AG20443 (cell line): Measurements from ENCODE around the gene PNMA8B.
"Not testable (repeated sequence)": the region's sequence is repeated elsewhere in the genome, so short reads cannot be mapped to it uniquely, and the experiment has no call there.

Experiments used
- DNase-seq: peaks from one replicate; pipeline ENCODE4 v3.0.0; 2012; ENCODE audit warnings: low spot score, mixed read lengths

Gene PNMA8B

GRCh38 chr19:46514589-46515289 lies 19.1 kb upstream of the PNMA8B start:
- no peak for DNase-seq

GRCh38 chr19:46513461-46514236 lies 18.0 kb upstream of the PNMA8B start:
- DNase-seq: peak; percentile 92

DNA sequence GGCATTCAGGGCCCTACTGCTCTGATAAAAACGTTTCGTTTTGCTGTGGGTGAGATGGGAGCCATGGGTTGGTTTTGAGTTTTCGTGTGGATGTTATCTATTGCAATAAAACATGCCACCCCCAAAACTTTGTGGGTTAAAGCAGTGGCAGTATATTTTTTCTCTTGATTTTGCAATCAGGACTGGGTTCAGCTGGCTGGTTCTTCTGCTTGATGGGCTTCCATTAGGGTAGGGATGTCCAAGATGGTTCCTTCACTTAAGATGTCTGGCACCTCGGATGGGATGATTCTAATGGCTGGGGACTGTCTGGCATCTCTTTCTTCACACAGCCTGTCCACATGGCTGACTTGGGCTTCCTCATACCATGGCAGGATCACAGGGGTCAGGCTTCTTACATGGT lies 15.6 kb upstream of the PNMA8B start:
- no peak for DNase-seq

DNA sequence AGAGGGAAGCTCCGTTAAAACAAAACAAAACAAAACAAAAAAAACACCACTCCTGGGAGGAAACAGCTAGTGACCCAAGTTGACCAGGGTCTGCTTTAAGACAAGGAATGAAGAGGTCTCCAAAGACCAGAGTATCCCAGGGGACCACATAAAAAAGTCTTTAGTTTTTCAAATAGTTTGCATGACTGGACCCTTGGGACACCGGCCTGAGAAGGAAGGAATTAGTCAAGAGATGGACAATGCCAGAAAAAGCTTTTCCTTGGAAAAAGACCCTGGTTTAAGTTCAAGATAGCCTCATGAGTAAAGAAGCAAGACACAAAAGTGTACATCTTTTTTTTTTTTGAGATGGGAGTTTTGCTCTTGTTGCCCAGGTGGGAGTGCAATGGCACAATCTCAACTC lies 12.5 kb upstream of the PNMA8B start:
- DNase-seq: no peak

DNA sequence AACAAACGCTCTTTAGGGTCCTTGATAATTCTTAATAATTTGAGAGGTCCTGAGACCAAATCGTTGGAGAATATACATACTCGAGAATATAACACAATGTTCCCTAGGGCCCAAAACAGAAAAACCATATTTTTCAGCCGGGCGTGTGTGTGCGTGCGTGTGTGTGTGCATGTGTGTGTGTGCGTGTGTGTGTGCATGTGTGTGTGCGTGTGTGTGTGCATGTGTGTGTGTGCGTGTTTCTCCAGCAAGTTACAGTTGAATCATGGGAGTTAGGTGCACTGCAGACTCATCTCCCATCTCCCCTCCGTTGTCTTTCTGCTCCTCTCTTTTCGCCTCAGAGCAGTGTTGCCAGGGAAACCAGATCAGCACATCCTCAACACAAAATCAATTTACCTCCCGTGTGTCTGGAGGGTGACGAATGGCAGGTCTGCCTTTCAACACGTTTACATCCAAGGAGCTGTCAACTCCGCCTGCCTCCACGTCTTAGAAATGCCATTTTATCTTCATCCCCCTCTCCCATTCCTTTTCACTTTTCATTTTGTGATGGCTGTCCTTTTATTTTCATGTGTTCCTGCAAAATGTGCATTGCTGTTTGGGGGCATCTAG lies 8.3 kb upstream of the PNMA8B start:
- no peak for DNase-seq

DNA sequence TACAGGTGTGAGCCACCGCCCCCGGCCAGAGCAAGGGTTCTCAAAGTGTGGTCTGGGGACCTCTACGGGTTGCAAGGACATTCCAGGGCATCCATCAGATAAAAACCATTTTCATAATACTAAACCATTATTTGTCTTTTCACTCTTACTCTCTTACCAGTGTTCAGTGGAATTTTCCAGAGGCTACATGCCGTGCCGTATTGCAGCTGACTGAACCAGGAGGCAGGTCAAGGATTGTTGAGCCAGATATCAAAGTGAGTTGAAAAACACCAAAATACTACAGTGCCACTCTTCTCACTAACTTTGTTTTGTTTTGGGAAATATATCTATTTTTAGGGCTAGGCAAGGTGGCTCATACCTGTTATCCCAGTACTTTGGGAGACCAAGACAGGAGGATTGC lies 7.2 kb upstream of the PNMA8B start:
- no peak for DNase-seq

- DNase-seq: no peak
Measured at GRCh38 chr19:46499692-46500091, 4.0 kb upstream of the PNMA8B start.

DNA sequence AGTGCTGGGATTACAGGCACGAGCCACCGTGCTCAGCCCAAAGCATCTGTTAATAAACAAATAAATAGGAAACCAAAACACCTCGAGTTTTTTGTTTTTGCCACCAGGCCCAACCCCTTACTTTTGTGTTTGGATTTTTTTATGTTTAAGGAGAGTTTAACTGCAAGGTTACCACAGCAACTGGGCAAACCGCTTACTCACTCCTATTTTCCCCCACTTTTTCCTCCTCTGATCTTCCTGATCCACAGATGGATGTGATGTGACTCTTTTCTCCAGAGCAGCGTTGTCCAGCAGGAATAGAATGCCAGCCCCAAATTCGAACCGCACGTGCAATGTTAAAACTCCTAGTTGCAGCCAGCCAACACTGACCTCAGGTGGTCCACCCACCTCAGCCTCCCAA lies 2.1 kb upstream of the PNMA8B start:
- DNase-seq: no peak

DNA sequence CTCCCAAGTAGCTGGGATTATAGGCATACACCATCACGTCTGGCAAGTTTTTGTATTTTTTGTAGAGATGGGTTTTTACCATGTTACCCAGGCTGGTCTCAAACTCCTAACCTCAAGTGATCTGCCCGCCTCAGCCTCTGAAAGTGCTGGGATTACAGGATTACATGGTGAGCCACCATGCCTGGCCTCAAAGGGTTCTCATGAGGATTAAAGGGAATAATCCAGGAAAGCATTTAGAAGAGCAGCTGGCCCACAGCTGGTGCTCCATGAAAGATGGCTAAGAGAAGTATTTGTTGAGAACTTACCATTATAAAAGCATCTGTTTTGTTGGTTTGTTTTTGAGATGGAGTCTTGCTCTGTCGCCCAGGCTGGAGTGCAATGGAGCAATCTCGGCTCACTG lies 1.2 kb upstream of the PNMA8B start:
- not testable (repeated sequence) for DNase-seq

DNA sequence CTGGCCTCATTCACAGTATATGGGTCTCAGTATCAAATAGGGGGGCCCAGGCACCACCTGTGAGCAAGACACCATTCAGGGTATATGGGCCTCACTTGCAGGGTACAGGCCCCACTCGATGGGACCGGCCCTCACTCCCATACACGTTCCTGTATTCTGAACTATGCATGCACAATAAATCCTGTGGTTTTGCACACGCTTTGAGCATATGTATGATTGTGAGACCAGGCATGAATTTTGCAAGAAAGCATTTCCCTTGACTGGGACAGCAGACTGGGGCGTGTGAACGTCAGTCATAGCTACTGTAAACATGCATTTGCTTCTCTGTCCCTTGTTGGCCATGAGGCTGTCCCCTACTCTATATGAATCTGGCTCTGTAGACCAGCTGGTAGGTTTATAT lies 637 bp upstream of the PNMA8B start:
- DNase-seq: no peak

DNA sequence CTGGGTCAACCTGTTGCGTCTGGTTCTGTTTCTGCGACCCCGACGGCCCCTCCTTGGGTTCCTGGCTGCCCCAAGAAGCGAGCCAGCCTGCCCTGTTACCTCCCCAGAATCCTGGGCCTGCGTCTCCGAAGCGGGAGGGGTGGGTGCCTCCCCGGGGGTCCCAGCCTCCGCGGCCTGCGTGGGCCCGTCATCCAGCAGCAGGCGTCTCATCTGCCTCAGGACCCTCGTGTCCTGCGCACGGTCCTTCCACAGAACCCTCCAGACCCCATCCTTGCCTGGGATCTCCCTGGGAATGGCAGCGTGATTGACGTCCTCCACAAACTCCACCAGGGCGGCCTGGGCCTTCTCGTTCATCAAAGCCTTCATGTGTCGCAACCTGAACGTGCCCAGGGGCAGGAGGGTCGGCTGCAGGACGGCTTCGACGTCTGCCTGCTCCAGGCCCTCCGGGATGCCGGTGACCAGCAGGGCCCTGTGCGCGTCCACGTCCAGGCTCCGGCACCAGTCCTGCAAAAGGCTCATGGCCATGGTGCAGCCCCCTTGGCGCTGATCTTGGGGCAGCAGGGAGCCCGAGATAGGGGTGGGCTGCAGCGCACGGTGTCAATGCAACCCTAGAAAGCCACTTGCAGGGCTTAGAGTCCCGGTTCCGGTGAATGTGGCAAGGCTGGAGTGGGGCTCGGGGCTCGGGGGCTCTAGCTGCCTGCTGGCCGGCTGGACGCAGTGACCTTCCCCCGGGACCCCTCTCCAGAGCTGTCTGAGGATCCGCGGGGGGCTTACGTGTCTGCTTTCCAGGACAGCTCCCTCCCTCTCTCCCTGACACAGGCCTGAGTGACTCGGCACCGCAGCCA lies 504 bp downstream of the PNMA8B start:
- no peak for DNase-seq

GRCh38 chr19:46494146-46494940 lies 1.3 kb downstream of the PNMA8B start:
- no peak for DNase-seq

DNA sequence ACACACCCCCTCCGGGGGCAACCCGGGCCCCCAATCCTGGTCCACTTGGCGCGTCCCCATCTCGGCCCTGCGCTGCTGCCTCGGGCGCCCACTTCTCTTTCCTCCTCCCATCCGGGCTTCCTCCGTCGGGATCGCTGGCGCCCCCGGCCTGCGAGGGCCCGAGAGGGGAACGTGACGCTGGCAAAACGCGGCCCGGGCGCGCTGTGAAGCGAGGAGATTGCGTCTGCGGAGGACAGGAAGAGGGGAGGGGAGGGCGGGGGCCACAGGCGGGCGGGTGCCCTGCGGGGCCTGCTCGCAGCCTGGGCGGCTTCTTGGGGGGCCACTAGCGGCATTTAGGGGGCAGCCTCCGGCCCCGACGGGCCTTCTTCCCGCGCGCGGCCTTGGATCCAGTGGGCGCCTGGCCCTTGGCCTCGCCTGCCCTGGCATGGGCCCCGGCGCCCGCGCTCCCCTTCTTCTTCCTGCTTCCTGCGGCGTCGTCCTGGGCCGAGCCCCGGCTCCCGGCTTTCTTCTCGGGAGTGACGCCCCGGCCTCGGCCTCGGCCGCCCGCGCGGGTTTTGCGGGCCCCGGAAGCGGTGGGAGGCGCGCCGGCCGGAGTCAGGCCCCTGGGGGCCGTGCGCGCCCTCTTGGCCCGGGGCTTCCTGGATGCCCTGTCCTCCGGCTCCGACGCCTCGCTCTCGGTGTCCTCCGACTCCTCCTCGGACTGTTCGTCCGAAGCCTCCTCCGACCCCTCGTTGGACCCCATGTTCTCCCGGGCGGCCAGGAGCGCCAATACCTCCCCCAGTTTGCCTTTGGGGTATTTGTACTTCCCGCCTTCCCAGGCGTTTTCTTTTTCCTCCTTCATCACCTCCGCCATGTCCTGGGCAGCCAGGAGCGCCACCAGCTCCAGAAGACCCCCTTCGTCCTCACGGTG lies 2.2 kb downstream of the PNMA8B start:
- DNase-seq: peak; percentile 55

- no peak for DNase-seq
Measured at GRCh38 chr19:46492841-46493235, 2.8 kb downstream of the PNMA8B start.

DNA sequence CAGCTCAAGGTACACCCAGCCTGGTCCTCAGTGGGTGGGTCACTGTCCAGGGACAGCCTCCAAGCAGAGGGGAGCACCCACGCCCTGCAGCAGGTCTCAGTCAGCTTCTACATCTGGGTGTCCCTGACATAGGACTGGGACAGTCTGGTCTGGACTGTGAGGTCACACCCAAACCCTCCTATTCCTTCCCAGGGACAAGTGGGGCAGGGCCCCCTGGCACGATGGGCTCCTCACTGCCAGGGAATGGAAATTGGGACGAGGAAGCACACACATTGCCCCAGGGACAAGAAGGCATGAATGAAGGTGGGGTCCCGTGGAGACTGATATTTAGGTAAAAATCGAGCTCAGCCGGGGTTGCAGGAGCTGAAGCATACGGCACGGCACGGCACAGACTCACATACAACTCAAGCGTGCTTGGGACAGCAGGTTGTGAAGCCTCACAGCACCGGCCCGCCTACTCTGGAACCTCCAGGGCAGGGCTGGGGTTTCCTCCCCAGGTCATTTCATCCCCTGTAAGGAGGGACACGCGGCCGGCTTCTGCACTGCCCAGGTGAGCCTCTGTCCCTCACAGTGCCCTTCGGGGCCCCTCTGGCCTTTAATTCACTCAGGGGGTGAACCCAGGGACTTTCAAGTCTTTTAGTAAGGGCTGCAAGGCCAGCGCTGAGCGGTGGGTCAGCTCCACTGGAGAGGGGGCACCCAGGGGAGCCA lies 3.5 kb downstream of the PNMA8B start:
- no peak for DNase-seq

- no peak for DNase-seq
Measured at GRCh38 chr19:46490774-46491173, 4.9 kb downstream of the PNMA8B start.

DNA sequence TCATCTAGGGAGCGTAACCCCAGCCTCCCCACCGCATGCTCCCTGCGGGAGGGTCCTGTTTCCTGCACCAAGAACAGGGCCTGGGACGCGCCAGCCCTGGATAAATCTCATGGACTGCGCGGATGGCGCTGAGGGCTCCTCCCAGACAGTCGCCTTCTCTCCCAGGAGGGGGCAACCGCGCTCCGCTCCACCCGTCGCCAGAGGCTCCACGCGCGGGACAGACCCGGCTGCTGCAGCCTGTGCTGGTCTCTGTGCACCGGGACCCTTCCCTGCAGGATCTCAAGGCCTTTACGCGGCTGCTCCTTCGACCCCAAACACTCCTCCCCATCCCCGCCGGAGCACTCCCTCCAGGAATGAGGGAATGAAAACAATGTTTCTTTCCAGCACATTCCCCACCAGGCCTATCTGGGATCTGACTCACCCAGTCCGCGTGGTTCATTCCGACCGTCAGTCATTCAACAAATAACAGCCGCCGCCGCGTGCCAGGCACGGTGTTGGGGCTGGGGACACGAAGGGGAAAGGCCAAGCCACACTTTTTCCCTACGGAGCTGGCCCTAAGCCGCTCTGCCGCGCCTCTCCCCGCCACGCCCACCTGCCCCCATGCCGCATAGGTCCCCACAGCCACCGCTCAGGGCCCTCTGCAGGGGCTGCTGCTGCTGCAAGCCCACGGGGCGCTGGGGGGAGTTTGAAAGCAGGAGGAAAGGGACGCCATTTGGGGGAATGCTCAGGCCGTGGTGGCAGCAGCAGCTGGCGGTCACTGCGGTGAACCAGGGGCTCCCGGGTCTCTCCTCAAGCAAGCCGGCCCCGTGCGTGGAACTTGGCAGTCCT lies 6.0 kb downstream of the PNMA8B start:
- peak; percentile 81 for DNase-seq

DNA sequence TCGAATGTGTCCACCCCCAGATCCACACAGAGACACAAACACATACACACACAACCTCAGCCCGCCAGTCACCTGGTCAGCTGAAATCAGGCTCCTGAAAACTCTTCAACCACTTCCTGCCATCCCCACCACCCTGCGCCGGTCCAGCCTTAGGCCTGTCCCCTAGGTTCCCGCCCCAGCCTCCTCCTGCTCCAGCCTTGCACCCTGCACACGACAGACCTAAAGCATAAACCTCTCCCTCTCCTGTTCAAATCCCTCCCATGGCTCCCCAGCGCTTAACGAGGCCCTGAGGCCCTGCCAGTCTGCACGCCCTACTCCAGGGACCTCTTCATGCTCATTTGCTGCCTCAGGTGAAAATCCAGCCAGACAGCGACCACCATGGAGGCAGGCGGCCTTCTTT lies 7.1 kb downstream of the PNMA8B start:
- no peak for DNase-seq
